Stimulated activated CD8-positive, alpha-beta memory T cell treated with anti-CD3 and anti-CD28 coated beads, Interleukin-7, amount 100 ng/mL, for 48 hours (primary cell): ENCODE data around the gene SLC35A4.
"Not testable (repeated sequence)": the region's sequence is repeated elsewhere in the genome, so short reads cannot be mapped to it uniquely, and the experiment has no call there.

ENCODE experiments used
- DNase-seq, 2 donors: peaks; one replicate each; pipeline ENCODE4 v3.0.0-alpha.2; 2020; ENCODE audit warnings: low read depth in 1 of 2; ENCODE audit errors: extremely low read depth in 1 of 2

The SLC35A4 gene

GRCh38 chr5:140588311-140589070, 23.9 kb downstream of the SLC35A4 start:
- DNase-seq, result no peak

- DNase-seq, result no peak
Measured at GRCh38 chr5:140590861-140591260, 26.2 kb downstream of the SLC35A4 start.

GRCh38 chr5:140591747-140592372, 27.2 kb downstream of the SLC35A4 start:
- DNase-seq, result no peak

- not testable (repeated sequence) for DNase-seq
Measured at GRCh38 chr5:140593070-140593469, 28.4 kb downstream of the SLC35A4 start.

GRCh38 chr5:140594169-140594568, 29.5 kb downstream of the SLC35A4 start:
- DNase-seq, result no peak

GRCh38 chr5:140595538-140596300, 31.1 kb downstream of the SLC35A4 start:
- no peak for DNase-seq

- no peak for DNase-seq
Measured at GRCh38 chr5:140596321-140596741, 31.7 kb downstream of the SLC35A4 start.

GRCh38 chr5:140598836-140599235, 34.2 kb downstream of the SLC35A4 start:
- DNase-seq, result no peak

GRCh38 chr5:140600096-140600495, 35.5 kb downstream of the SLC35A4 start:
- DNase-seq, result no peak

- DNase-seq, result no peak
Measured at GRCh38 chr5:140602147-140602546, 37.5 kb downstream of the SLC35A4 start.

- DNase-seq, result not testable (repeated sequence)
Measured at GRCh38 chr5:140603446-140603698, 38.7 kb downstream of the SLC35A4 start.

GRCh38 chr5:140603734-140604133, 39.1 kb downstream of the SLC35A4 start:
- no peak for DNase-seq

- DNase-seq, result no peak
Measured at GRCh38 chr5:140605879-140606278, 41.3 kb downstream of the SLC35A4 start.

GRCh38 chr5:140607031-140607430, 42.4 kb downstream of the SLC35A4 start:
- DNase-seq, result no peak

GRCh38 chr5:140608722-140609121, 44.1 kb downstream of the SLC35A4 start:
- DNase-seq, result no peak

- DNase-seq, result no peak
Measured at GRCh38 chr5:140609126-140609525, 44.5 kb downstream of the SLC35A4 start.

GRCh38 chr5:140611020-140611521, 46.4 kb downstream of the SLC35A4 start:
- DNase-seq, result no peak
